HG02981 (cell line): Measurements from ENCODE around the gene EEF1AKMT2.
"Not testable (repeated sequence)": the region's sequence is repeated elsewhere in the genome, so short reads cannot be mapped to it uniquely, and the experiment has no call there.

Experiments used
- ATAC-seq: cut with Tn5 transposase; IDR thresholded peaks from one replicate; pipeline ENCODE4 v1.9.1; 2021; ENCODE audit warnings: mild to moderate bottlenecking, moderate library complexity; ENCODE audit not compliant: unreplicated experiment

The EEF1AKMT2 gene

GRCh38 chr10:124791547-124792348 is at the start of gene EEF1AKMT2:
Gene EEF1AKMT2 (minus strand): TSS chr10:124791887. CDS start chr10:124791833, 54 bp downstream.
- peak; percentile 89 for ATAC-seq

- ATAC-seq: no peak
Observed at GRCh38 chr10:124837687-124838086, 46.0 kb upstream of the EEF1AKMT2 start.

- ATAC-seq: no peak
Observed at GRCh38 chr10:124831116-124831515, 39.4 kb upstream of the EEF1AKMT2 start.

GRCh38 chr10:124830445-124830844 is 38.8 kb upstream of the EEF1AKMT2 start:
- no peak for ATAC-seq

GRCh38 chr10:124829447-124830115 is 37.9 kb upstream of the EEF1AKMT2 start:
- no peak for ATAC-seq

GRCh38 chr10:124827474-124827873 is 35.8 kb upstream of the EEF1AKMT2 start:
- no peak for ATAC-seq

- ATAC-seq: no peak
Observed at GRCh38 chr10:124826262-124826661, 34.6 kb upstream of the EEF1AKMT2 start.

- no peak for ATAC-seq
Observed at GRCh38 chr10:124825702-124826101, 34.0 kb upstream of the EEF1AKMT2 start.

GRCh38 chr10:124824932-124825331 is 33.2 kb upstream of the EEF1AKMT2 start:
- ATAC-seq: not testable (repeated sequence)

- ATAC-seq: no peak
Observed at GRCh38 chr10:124824507-124824906, 32.8 kb upstream of the EEF1AKMT2 start.

- no peak for ATAC-seq
Observed at GRCh38 chr10:124821520-124821919, 29.8 kb upstream of the EEF1AKMT2 start.

GRCh38 chr10:124820121-124820520 is 28.4 kb upstream of the EEF1AKMT2 start:
- no peak for ATAC-seq

GRCh38 chr10:124802313-124802675 is 10.6 kb upstream of the EEF1AKMT2 start:
- ATAC-seq: peak; percentile 25

GRCh38 chr10:124799211-124799610 is 7.5 kb upstream of the EEF1AKMT2 start:
- no peak for ATAC-seq

GRCh38 chr10:124798781-124799180 is 7.1 kb upstream of the EEF1AKMT2 start:
- no peak for ATAC-seq

- no peak for ATAC-seq
Observed at GRCh38 chr10:124798364-124798763, 6.7 kb upstream of the EEF1AKMT2 start.

GRCh38 chr10:124792998-124793352 is 1.3 kb upstream of the EEF1AKMT2 start:
- ATAC-seq: no peak

- ATAC-seq: not testable (repeated sequence)
Observed at GRCh38 chr10:124782900-124783299, 8.8 kb downstream of the EEF1AKMT2 start.

GRCh38 chr10:124768791-124769190 is 22.9 kb downstream of the EEF1AKMT2 start:
- no peak for ATAC-seq

GRCh38 chr10:124765256-124765655 is 26.4 kb downstream of the EEF1AKMT2 start:
- ATAC-seq: no peak

- ATAC-seq: no peak
Observed at GRCh38 chr10:124763267-124763666, 28.4 kb downstream of the EEF1AKMT2 start.

GRCh38 chr10:124762281-124762680 is 29.4 kb downstream of the EEF1AKMT2 start:
- ATAC-seq: no peak
